Common myeloid progenitor, CD34-positive (primary cell): ENCODE results near the gene NPAS3.
A peak's percentile ranks its signal among the peaks of the same experiment; 100 is the strongest.

Source experiments
- CTCF ChIA-PET: fragments of 350-600 bp; sonication (Branson Sonifier 250); formaldehyde crosslinking; loops from one replicate; lab custom pipeline; 2021; ENCODE audit warnings: antibody characterized with exemption; lab: Charles Lee
- POLR2A ChIA-PET: fragments of 350-600 bp; sonication (Branson Sonifier 250); formaldehyde crosslinking; loops from one replicate; lab custom pipeline; 2021; ENCODE audit warnings: antibody characterized with exemption; lab: Charles Lee
- DNase-seq, 3 donors: peaks; one replicate each; pipeline versions ENCODE4 v3.0.0 to v3.0.0-alpha.2; 2013
- H3K27ac ChIP-seq, 2 experiments: 1 replicate in 1 of 2; 2 replicates in 1 of 2; pipeline ENCODE4 v1.7.0; 2013; ENCODE audit warnings: inconsistent platforms in 2 of 2, low read length in 2 of 2, mild to moderate bottlenecking in 2 of 2, low read depth in 1 of 2, moderate library complexity in 1 of 2; ENCODE audit not compliant: severe bottlenecking in 2 of 2, insufficient read depth in 1 of 2, poor library complexity in 1 of 2
- H3K27me3 ChIP-seq, 5 experiments: replicated peaks in 2 of 5; 1 replicate in 3 of 5; 2 replicates in 2 of 5; pipeline versions ENCODE4 v1.6.1 to v1.7.0; 2013; ENCODE audit warnings: low read length in 4 of 5, mild to moderate bottlenecking in 2 of 5, moderate library complexity in 2 of 5, inconsistent platforms in 1 of 5; ENCODE audit not compliant: insufficient read depth in 5 of 5, control insufficient read depth in 4 of 5
- H3K36me3 ChIP-seq, 4 experiments: 1 replicate in 2 of 4; 2 replicates in 2 of 4; pipeline versions ENCODE4 v1.6.1 to v1.7.0; 2013; ENCODE audit warnings: low read length in 3 of 4, control low read depth in 1 of 4, mild to moderate bottlenecking in 1 of 4; ENCODE audit not compliant: control insufficient read depth in 4 of 4, insufficient read depth in 4 of 4
- H3K4me1 ChIP-seq, 4 experiments: 1 replicate in 3 of 4; 2 replicates in 1 of 4; pipeline versions ENCODE4 v1.6.1 to v1.7.1; 2013; ENCODE audit warnings: low read length in 3 of 4, mild to moderate bottlenecking in 3 of 4, control low read depth in 1 of 4, inconsistent platforms in 1 of 4, moderate library complexity in 1 of 4; ENCODE audit not compliant: control insufficient read depth in 4 of 4, insufficient read depth in 4 of 4; ENCODE audit errors: control extremely low read depth in 1 of 4
- H3K4me3 ChIP-seq, 7 experiments: 1 replicate in 4 of 7; 2 replicates in 3 of 7; pipeline versions ENCODE4 v1.5.1 to v1.7.0; 2013; ENCODE audit warnings: mild to moderate bottlenecking in 7 of 7, low read length in 6 of 7, moderate library complexity in 6 of 7, inconsistent platforms in 2 of 7, low read depth in 2 of 7, control low read depth in 1 of 7; ENCODE audit not compliant: insufficient read depth in 4 of 7, control insufficient read depth in 1 of 7; ENCODE audit errors: extremely low read depth in 1 of 7
- H3K9me3 ChIP-seq, 5 experiments: 1 replicate in 4 of 5; 2 replicates in 1 of 5; pipeline versions ENCODE4 v1.6.1 to v1.7.1; 2013; ENCODE audit warnings: low read length in 4 of 5, mild to moderate bottlenecking in 2 of 5, inconsistent platforms in 1 of 5, low read depth in 1 of 5, moderate library complexity in 1 of 5; ENCODE audit not compliant: control insufficient read depth in 4 of 5, insufficient read depth in 2 of 5; ENCODE audit errors: control extremely low read depth in 1 of 5
- WGBS: methylation state at CpG from one replicate; pipeline ENCODE4 v1.1.5; 2013; ENCODE audit not compliant: insufficient coverage; 5-methylcytosine and 5-hydroxymethylcytosine counted together

The NPAS3 gene

GRCh38 chr14:33781236-33781635 is 842.6 kb downstream of the NPAS3 start:
- CTCF ChIA-PET, result interaction anchor here (1.0 kb wide), 1 partner anchor 12 kb away, joined by 3 read pairs; no protein-coding TSS in a partner anchor
- no CpG with 5 or more reads among the region's 2 CpGs for WGBS
- POLR2A ChIA-PET, result no interaction called here

GRCh38 chr14:33782923-33783322 is 844.2 kb downstream of the NPAS3 start:
- no peaks in the 10 kb centered on the region for H3K4me1 ChIP-seq
- ChIA-PET POLR2A (no interaction called here), CTCF (interaction anchor here (1.1 to 1.8 kb wide), 3 partner anchors 10 to 308 kb away, joined by 3 to 10 read pairs (median 4); no protein-coding TSS in a partner anchor)
- 100% methylated on average over 4 of the region's 6 CpGs for WGBS
- no peak overlapping the region for H3K4me3 ChIP-seq
- DNase-seq, result no peak
- H3K27ac ChIP-seq, result no peak overlapping the region
- peaks cover 0 to 2% (median 0%) of the 10 kb centered on the region in 5 experiments for H3K27me3 ChIP-seq
- H3K36me3 ChIP-seq, result no peaks in the 10 kb centered on the region
- H3K9me3 ChIP-seq, result no peaks in the 10 kb centered on the region

More at GRCh38 chr14:33781236-33781635, 842.6 kb downstream of the NPAS3 start:
- Histone ChIP-seq H3K36me3 (no peaks in the 10 kb centered on the region), H3K4me1 (no peaks in the 10 kb centered on the region), H3K27ac (no peak overlapping the region), H3K4me3 (no peak overlapping the region), H3K9me3 (no peaks in the 10 kb centered on the region), H3K27me3 (peaks cover 0 to 2% (median 0%) of the 10 kb centered on the region in 5 experiments)
- no peak for DNase-seq

DNA sequence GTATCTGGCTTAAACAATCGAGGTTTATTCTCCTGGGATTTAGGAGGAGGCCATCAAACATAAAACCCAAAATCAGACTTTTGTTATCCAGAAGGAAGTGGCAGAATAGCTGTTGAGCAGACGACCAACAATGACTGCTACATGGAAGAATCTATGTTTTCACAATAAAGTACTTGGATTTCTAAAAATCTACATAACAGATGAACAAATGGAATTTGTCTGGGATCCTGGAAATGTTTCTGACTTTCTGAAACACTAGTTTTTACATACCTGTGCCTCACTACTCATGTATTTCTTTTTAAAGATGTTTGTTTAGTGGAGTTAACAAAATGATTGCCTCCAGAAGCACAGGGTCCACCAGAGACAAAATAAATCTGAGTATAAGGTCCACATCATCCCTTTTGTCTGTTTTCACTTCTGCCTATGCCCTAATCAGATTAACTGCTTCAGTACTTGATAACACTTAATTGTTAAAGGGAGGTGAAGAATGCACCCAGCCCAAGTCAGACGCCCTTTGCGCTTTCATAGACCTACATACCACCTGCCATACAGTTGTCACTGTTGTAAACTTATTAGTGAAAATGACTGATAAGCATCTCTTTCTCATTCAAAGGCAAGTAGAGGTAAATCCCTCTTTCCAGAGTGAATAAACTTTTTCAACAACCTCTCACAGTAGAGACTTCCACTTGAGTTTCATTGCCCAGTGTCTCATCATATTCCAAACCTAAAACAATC is 847.6 kb downstream of the NPAS3 start:
- no peaks in the 10 kb centered on the region for H3K27me3 ChIP-seq
- ChIA-PET CTCF (no interaction called here), POLR2A (no interaction called here)
- DNase-seq, result no peak
- WGBS, result no CpG with 5 or more reads among the region's 4 CpGs
- H3K36me3 ChIP-seq, result no peaks in the 10 kb centered on the region
- H3K27ac ChIP-seq, result no peak overlapping the region
- no peak overlapping the region for H3K4me3 ChIP-seq
- H3K4me1 ChIP-seq, result peaks cover 0 to 6% (median 5%) of the 10 kb centered on the region in 4 experiments
- no peaks in the 10 kb centered on the region for H3K9me3 ChIP-seq

DNA sequence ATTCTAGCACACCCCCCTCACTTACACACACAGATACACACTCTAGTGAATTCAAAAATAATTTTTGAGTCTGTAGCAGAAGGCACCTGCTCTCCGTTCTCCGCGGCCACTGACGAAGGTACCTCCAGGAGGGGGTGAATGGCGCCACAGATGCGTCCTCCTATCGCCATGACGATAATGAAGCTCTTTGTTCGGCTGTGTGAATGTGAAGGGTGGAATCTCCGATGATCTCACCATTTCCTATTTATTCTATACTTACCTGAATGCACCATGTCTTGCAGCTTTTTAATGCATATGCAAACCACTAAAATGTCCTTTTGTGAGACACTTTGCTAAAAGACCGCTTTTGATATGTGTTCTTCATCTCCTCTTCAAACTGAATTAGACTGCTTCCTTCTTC is 849.5 kb downstream of the NPAS3 start:
- Histone ChIP-seq H3K9me3 (no peaks in the 10 kb centered on the region), H3K36me3 (no peaks in the 10 kb centered on the region), H3K4me3 (no peak overlapping the region), H3K4me1 (peaks cover 0 to 12% (median 8%) of the 10 kb centered on the region in 4 experiments), H3K27me3 (peaks cover 0 to 4% (median 2%) of the 10 kb centered on the region in 5 experiments), H3K27ac (no peak overlapping the region)
- POLR2A ChIA-PET, result no interaction called here
- CTCF ChIA-PET, result interaction anchor here (1.2 kb wide), 1 partner anchor 1211 kb away, joined by 5 read pairs; no protein-coding TSS in a partner anchor
- DNase-seq, result no peak
- 96% methylated on average over 8 of the region's 11 CpGs for WGBS

- H3K4me1 ChIP-seq, result peaks cover 0 to 13% (median 8%) of the 10 kb centered on the region in 4 experiments
- CTCF ChIA-PET, result no interaction called here
- no peak overlapping the region for H3K27ac ChIP-seq
- POLR2A ChIA-PET, result interaction anchor here (0.6 kb wide), 1 partner anchor 534 kb away, joined by 3 read pairs; no protein-coding TSS in a partner anchor
- H3K27me3 ChIP-seq, result peaks cover 2 to 15% (median 12%) of the 10 kb centered on the region in 5 experiments
- peak in 2 of 3 donors; percentile 11 to 27 for DNase-seq
- H3K9me3 ChIP-seq, result no peaks in the 10 kb centered on the region
- 19% methylated on average over 6 of the region's 9 CpGs for WGBS
- H3K36me3 ChIP-seq, result no peaks in the 10 kb centered on the region
- no peak overlapping the region for H3K4me3 ChIP-seq
Measured at GRCh38 chr14:33790996-33791395, 852.3 kb downstream of the NPAS3 start.

GRCh38 chr14:33792009-33792719 is 853.5 kb downstream of the NPAS3 start:
- Histone ChIP-seq H3K9me3 (no peaks in the 10 kb centered on the region), H3K4me1 (peaks cover 0 to 13% (median 8%) of the 10 kb centered on the region in 4 experiments), H3K27me3 (peaks cover 2 to 21% (median 13%) of the 10 kb centered on the region in 5 experiments), H3K4me3 (no peak overlapping the region), H3K36me3 (no peaks in the 10 kb centered on the region), H3K27ac (no peak overlapping the region)
- ChIA-PET POLR2A (no interaction called here), CTCF (interaction anchor here (0.6 to 3.5 kb wide), 34 partner anchors 8 to 1223 kb away, joined by 3 to 89 read pairs (median 4); no protein-coding TSS in a partner anchor)
- no peak for DNase-seq
- 95% methylated on average over 3 of the region's 8 CpGs for WGBS
